Embryonic facial prominence (tissue), 1 donor: ENCODE results near the gene P3H3.
"Not testable (repeated sequence)": the region's sequence is repeated elsewhere in the genome, so short reads cannot be mapped to it uniquely, and the experiment has no call there.

ENCODE experiments used
- DNase-seq: peaks from one replicate; pipeline ENCODE4 v3.0.0-alpha.2; 2016; ENCODE audit errors: extremely low spot score

P3H3 gene

DNA sequence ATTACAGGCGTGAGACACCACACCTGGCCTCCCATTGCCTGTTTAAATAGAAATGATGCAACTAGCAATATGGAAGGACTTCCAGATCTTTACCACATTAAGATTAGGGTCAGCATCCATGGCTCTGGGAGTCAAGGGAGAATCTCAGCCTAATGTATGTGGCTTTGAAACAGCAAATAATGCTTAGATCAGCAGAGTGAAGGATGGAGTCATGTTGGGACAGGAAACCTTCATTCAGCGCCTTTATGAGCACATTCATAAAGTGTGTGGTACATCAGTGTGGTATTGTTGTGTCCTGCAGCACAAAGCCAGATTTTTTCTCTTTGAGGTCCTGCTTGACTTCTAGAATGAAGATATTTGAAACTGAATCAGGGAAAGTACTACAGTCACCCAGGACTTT lies 60.2 kb downstream of the P3H3 start:
- DNase-seq: no peak

DNA sequence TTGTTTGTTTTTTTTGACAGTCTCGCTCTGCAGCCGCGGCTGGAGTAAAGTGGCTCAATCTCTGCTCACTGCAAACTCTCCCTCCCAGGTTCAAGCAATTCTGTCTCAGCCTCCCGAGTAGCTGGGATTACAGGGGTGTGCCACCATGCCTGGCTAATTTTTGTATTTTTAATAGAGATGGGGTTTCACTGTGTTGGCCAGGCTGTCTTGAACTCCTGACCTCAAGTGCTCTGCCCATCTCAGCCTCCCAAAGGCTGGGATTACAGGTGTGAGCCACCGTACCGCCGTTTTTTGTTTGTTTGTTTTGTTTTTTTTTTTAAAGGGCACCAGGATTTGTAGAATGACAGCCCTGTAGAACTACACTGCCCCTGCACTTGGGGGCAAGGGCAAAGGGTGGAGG lies 60.6 kb downstream of the P3H3 start:
- DNase-seq: not testable (repeated sequence)
